CD4-positive, alpha-beta T cell treated with Interleukin-6 at 100 ng/mL for 8 hours (primary cell): ENCODE measurements around the gene CABLES1.
"Not testable (repeated sequence)": the region's sequence is repeated elsewhere in the genome, so short reads cannot be mapped to it uniquely, and the experiment has no call there.

Experiments
- DNase-seq: peaks from one replicate; pipeline ENCODE4 v3.0.0-alpha.2; 2020; ENCODE audit warnings: mixed read lengths, low spot score

The CABLES1 gene

DNA sequence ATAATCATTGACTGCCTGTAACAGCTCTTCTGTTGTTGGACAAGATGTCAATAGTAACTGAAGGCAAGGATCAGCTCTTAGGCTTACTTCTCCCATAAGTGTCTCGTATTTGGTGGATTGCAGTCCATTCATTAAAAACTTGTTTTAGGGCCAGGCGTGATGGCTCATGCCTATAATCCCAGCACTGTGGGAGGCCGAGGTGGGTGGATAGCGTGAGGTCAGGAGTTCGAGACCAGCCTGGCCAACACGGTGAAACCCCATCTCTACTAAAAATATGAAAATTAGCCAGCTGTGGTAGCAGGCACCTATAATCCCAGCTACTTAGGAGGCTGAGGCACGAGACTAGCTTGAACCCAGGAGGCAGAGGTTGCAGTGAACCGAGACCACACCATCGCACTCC is 26.1 kb upstream of the CABLES1 start:
- not testable (repeated sequence) for DNase-seq

DNA sequence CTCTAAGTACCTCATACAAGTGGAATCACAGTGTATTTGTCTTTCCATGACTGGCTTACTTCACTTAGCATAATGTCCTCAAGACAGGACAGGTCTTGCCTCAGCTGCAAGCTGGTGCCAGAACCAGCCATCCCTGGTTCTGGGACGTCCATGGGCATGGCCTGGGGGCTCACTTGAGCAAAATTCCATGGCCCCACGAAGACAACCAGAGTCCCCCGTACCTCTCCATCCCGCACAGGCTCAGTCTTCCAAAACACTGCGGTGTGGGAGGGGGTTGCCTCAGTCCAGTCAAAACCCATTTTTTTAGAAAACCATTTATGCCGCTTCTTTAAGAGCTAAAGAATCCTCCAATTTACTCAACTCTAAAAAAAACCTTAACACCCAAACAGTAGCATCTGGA is 21.7 kb upstream of the CABLES1 start:
- no peak for DNase-seq

DNA sequence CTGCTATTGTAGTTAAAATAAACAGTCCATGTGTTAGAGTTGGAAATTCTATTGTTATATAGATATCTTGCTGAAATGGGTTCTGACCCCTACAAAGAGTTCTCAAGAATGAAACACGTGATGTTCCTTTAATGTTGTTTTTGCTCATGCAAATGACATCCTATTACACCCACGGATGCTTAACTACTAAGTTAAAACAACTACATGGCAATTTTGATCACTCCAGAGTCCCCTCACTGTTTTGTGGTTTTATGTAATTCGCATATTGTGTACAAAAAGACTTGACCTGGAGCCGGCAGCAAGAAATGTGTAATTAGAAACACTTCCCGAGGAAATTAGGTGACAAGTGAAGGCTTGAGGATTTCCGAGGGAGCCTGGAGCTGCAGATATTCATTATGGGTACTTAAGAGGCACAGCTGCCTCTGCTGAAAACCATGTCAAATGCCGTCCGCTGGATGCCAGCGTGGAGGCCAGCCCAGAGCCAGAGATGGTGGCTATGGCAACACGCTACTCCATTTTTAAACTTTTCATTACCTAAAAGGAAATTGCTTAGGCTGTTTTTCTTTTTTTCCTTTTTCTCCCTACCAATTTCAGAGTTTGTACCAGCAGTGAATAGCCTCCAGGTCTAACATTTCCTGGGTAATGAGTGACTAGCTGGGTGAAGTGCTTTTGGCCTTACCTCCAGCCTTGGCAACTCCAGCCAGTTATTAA is 21.0 kb upstream of the CABLES1 start:
- DNase-seq = no peak

DNA sequence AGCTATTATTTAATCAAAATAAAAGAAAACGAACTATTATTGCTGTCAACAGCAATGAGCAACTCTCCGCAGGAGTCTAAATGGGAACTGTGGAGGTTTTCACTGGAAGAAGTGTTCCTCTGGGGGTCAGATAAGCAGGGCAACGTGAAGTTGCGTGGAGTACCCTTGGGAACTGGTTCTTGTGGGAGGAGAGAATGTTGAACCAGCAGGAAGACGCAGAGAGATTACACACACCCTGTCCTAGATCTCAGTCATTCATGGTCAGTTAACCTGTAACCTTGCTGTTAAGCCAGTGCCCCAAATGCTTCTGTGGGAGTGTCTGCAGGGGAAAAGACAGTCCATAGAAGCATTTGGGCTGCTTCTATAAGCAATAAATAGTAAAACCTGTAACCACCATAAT is 20.4 kb upstream of the CABLES1 start:
- no peak for DNase-seq

DNA sequence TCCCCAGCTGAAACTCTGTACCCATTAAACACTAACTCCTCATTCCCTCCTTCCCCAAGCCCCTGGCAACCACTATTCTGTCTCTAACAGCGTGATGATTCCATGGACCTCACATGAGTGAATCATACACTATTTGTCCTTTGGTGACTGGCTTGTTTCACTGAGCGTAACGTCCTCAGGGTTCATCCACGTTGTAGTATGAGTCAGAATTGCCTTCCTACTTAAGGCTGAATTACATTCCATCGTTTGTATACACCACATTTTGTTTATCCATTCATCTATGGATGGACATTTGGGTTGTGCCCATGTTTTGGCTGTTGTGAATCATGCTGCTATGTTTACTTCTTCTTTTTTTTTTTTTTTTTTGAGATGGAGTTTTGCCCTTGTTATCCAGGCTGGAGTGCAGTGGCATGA is 19.6 kb upstream of the CABLES1 start:
- DNase-seq = no peak

DNA sequence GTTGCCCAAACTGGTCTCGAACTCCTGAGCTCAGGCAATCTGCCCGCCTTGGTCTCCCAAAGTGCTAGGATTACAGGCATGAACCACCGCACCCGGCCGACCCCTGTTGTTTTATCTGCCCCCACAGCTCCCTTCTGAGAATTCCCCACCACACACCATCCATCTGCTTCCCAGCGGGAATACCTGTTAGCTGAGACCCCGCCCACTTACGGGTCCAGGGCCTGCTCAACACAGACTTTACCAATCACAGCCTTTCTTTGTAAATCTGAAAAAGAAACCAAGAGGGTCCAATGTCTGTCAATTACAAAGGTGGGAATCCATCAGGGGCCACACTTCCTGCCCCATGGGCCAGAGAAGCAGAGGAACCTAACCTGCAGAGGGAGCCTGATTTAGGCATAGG is 14.2 kb upstream of the CABLES1 start:
- no peak for DNase-seq

DNA sequence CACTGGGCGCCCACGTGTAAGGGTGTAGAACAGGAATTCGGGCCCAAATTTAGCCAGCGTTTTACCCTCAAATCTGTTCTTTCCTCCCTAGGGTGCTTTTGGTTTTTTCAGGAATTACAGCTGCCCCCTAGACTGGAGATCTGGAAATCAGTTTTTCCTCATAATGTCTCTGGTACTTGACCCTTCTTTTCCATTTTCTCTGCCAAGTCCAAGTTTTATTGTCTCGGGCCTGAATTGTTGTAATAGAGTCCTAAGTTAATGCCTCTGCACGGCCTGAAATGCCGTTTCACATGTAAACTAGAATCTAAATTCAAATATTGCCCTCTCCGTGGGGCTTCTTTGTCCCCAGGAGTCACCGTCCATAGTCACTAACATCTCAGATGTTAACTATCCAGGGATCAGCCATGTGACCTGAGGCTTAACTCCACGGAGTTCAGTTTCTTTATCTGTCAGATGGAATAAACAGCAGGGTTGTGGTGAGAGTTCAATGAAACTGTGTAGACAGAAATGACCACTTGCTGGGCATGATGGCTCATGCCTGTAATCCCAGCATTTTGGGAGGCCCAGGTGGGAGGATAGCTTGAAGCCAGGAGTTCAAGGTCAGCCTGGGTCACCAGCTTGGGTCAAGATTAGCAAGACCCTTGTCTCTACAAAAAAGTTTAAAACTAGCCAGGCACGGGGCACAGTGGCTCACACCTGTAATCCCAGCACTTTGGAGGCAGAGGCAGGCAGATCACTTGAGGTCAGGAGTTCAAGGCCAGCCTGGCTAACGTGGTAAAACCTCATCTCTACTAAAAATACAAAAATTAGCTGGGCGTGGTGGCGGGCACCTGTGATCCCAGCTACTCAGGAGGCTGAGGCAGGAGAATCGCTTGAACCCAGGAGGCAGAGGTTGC is 12.7 kb upstream of the CABLES1 start:
- no peak for DNase-seq

DNA sequence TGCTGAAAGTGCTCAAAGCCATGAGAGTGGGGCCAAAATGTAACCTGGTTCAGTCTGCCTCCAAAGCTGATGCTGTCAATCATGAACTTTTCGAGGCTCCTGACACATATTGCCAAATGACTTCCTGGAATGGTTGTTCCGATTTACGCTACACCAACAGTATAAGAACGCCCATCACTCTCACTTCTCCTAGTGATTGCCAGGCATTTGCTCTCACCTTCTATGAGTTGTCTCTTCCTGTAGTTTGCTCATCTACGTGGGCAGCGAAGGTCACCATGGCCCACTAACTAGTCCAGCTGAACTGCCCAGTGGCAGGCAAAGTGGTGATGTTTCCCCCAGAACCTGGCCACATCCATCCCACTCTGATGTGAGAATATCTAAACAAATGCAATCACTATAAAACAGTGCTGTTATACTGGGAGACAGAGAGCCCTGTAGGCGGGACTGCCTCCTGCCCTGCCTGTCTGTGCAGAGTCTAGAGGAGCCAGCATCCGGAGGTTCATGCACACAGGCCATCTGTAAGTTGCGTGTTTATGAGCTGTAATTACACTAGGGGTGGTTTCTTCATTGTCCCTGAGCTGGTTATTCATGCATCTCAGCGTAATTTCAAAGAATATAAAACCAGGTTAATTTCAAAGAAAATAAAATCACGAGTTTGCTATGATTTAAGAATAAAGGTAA is 8.8 kb upstream of the CABLES1 start:
- DNase-seq = no peak

DNA sequence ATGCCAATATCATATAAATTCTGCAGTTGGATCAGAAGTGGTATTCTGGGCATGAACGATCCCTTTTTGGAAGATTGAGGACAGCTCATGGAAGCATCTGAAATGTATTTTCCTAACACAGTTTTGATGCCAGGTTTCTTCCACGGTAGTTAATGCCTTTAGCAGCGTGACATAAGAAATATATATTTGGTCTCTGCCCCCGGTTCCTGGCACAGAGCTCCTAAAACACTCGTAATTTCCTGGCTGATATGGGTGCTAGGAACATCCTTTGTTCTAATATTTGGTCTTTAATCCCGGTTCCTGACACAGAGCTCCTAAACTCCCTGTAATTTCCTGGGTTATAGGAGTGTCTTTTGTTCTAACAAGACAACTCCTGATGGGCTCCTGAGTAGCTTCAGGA is 8.2 kb upstream of the CABLES1 start:
- no peak for DNase-seq

DNA sequence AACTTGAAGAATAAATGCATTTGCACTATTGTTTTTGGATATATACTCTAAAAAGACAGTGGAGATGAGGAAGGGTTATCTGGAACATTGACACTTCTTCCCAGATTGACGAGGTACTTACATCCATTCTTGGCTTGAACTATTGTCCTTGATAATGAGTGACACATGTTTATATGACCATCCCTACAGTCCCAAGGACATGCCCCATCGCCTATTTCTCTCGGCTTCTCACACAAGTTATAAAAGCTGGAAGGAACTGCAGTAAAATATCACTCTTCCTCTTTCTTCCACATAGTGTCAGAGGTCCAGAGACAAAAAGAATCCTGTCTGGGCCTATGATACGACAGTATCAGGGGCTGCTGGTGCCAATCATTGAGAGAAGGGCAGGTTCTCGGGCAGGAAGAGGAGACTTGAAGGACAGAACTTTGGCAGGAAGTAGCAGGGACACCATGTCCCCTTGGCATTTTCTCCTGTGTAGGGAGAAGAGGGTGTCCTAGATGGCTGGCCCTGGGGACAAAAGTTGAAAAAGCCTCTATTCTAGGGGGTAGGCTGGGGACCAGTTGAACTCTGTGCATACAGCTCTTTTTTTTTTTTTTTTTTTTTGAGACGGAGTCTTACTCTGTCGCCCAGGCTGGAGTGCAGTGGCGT is 5.8 kb upstream of the CABLES1 start:
- DNase-seq = no peak

DNA sequence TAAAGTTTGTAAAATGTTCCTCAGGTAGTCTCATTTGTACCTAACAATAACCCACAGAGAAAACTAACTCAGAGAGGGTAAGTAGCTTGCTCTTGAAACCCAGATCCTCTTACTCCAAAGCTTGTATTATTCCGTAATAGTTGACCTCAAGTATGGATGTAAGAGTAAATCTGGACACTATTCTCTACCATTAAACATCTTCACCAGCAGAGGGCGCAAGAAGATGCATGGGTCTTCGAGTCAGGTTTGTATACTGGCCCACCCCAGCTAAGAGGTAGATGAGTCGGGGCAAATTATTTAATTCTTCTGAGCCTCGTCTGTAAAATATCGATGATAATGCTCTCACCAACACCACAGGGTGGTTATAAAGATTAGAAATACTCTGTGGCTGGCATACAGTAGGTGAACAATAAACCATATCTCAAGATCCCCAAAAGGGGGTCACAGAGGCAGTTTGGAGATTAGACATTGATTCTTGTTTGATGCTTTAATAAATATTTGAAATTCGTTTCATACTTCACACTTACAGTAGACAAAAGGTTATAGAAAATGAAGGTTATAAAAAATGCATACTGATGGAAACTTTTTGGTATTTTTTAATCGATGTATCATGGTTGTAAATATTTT is 3.5 kb upstream of the CABLES1 start:
- peak; percentile 66 for DNase-seq

DNA sequence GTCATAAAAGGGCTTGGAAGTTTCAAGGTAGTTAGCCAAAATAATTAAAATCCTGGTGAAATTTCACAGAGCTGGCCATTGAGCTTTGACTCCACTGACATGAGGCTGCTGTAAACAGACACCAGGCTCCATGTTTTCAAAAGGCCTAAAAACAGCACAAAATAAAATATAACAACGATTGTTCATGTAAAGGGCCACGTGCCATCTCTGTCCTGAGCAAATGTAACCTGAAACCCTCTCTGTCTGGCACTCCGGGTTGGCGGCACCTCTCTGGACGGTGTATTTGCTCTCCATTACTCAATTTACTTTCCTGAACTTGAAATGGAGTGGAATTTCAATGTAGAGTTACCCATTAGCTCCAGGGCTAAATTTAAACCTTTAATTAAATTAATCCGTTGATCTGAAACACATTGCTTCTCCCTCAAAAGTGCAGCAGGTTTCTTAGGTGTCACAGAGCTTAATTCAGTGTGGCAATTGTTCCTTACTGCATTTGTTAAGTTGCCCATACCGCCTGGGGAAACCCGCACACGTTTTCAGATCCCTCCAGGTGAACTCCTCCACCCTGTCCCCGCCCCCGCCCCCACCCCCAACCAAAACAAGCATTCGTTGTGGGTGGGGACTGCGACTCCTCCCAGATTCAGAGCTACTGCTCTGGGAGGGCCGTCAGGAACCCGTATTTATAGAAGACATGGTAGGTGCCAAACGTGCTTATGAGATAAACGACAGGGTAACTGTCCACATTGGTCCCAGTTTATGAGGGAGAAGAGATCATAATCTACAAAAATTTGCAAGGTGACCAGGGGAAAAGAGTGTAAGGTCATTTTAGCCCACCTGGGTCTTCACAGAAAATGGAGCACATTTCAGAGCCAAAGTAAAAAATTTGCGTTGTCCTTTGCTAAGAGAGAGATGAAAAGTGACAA is 1.2 kb upstream of the CABLES1 start:
- DNase-seq = no peak

DNA sequence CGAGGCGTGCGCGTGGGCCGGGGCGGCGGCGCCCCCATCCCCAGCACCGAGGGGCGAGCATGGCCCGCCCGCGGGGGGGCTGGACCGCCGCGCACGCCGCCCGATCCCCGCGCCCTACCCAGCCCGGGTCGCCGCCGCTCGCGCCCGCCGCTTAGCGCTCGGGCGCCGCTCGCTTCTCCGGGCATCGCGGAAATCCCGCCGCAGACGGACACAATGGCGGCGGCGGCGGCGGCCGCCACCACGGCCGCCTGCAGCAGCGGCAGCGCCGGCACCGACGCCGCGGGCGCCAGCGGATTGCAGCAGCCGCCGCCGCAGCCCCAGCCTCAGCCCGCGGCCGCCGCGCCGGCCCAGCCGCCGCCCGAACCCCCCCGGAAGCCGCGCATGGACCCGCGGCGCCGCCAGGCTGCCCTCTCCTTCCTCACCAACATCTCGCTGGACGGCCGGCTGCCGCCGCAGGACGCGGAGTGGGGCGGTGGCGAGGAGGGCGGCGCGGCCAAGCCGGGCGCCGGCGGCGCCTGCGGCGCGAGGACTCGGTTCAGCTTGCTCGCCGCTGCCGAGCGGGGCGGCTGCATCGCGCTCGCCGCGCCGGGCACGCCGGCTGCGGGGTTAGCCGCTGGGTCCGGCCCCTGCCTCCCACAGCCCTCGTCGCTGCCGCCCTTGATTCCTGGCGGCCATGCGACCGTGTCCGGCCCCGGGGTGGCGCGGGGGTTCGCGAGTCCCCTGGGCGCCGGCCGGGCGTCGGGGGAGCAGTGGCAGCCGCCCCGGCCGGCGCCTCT is 453 bp downstream of the CABLES1 start:
- DNase-seq = no peak

DNA sequence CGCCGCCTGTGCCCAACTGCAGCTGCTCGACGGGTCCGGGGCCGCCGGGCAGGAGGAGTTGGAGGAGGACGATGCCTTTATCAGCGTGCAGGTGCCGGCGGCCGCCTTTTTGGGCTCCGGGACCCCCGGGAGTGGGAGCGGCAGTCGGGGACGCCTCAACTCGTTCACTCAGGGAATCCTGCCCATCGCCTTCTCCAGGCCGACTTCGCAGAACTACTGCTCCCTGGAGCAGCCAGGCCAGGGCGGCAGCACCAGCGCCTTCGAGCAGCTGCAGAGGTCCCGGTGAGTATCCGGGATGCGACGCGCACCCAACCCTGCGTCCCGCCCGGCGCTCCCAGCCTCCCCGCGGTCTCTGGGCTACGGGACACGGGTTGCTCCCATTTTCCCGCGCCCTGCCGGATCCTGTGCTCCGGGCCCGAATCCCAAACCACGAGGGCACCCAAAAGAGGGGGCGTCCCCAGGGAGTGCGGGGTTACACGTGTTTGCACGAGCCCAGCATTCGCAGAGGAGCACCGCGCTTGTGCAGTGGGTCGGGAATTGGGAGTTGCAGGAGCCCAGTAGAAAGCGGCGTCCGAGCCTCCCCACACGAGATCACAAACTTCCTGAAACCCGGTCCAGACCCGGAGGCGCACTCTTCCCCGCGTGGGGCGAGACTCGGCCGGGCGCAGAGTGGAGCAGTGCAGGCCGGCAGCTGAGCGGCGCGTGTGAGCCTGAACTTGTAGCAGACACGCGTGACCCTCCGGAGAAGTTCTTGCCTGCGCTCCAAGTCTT is 1.2 kb downstream of the CABLES1 start:
- no peak for DNase-seq

DNA sequence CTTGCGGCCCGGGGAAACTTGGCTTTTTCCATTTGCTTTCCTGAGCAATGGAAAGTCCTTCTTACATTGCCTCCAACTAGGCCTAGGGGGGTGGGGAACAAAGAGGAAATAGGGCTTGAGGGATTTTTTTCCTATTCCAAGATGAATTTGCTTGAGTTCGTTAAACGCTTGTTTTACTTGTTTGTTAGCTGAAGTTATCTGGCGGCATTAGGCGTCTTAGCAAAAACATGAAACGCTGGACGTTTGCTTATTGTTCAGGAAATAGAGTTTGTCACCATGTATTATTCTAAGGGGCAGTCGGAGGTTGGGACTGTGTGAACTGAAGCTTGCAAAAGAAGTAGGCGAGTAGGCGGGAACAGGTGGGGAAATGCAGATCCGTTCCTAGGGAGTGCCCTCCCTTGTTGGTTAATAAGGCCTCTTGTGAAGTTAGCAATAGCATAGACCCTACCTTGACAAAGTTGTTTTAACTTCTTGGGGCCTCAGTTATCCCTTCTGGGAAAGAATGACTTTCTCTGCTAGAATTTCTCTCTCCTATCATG is 1.9 kb downstream of the CABLES1 start:
- DNase-seq = no peak

DNA sequence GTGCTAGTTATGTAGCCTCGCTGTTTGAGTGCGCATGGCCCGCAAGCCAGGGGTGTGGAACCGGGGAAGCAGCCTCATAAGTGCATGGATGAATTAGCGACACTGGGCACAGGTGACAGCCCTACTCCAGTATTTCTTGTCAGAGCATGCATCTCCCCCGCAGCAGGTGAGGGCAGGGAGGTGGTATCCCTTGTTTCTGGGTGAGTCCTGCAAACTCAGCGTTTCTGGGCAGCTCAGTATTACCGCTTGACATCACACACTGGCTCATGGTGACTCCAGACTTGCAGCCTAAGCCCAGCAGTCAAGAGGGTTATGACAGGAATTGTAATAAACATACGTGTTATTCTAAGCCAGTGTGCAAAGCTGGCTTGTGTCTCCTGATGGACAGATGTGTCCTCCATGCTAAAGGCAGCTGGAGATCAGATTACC is 2.5 kb downstream of the CABLES1 start:
- no peak for DNase-seq

DNA sequence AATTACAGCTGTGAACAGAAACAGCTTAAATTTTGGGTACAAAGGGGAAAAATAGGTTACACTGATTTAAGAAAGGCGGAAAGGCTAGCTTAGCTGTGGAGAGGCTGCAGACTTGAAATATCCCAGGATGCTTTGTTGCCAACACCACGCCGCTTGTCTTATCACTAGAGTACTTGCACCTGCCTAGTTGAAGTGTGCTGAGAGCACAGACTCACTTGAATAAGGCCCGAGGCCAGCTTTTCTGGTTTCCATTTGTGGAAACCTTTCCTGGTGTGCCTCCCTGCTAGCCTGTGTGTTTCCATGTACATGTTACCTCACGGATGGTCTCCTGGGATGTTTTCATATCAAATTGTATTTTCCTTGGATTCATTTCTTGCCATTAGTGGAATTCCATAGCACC is 3.2 kb downstream of the CABLES1 start:
- DNase-seq = no peak

DNA sequence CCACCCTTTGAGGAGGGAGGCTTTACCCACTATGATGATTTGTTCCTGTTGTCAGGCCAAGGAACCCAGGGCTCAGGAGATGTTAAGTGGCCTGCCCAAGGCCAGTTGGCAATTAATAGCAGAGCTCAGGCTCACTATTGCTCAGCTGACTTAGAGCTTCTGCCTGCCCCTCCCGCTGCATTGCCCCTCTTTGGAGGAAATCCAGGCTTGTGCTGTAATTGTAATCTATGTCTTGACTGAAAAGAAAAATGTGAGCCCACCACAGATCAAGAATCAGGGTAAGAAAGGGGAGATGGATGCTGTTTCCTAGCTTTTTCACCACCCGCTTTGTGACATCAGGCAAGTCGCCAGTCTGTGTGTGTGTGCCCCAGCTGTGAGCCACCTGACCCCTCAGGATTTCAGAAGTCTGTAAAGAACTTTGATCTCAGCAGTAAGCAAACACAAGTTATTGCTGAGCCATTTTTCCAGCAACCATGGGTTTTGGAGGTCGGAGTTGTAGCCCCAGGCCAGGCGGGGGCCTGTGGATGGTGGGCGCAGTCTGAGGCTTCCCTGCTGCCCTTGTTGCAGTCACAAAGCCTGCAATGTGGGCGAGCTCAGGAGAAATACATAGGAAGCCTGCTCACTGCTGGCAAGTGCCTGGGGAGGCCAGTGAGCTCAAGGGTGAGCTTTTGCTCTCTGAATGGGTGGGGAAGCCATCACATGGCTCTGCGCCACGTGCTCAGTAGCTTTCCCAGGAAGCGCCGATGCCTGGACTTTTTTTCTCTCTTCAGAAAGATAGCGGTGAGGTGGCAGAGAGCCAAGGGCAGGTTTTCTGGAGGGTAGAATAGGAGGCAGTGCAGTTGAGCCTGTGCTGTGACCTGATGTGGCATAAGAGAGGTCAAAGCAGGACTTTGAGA is 6.1 kb downstream of the CABLES1 start:
- DNase-seq = no peak
